Tibial nerve (tissue), 4 donors: ENCODE measurements around the gene PWWP2A. TPM values are rescaled to one million over a fixed set of nuclear protein-coding genes. Genes with fewer than 3 reads are reported as not detected.

ENCODE experiments used
- DNase-seq, 2 donors: peaks; one replicate each; pipeline ENCODE4 v3.0.0-alpha.2; 2019; ENCODE audit warnings: low spot score in 2 of 2
- H3K27ac ChIP-seq, 4 donors: fragments of 200-600 bp; sonication (generic) in 3 of 4; one replicate each; pipeline ENCODE4 v1.5.1; 2017 to 2019; ENCODE audit warnings: mild to moderate bottlenecking in 1 of 4
- H3K27me3 ChIP-seq, 2 donors: fragments of 200-600 bp; sonication (generic) in 1 of 2; one replicate each; pipeline versions ENCODE4 v1.5.1 to v1.6.0; 2017 to 2019
- H3K36me3 ChIP-seq, 3 donors: fragments of 200-600 bp; sonication (generic); one replicate each; pipeline ENCODE4 v1.5.1; 2018 to 2019
- H3K4me1 ChIP-seq, 4 donors: fragments of 200-600 bp; sonication (generic) in 3 of 4; one replicate each; pipeline ENCODE4 v1.5.1; 2017 to 2019
- H3K4me3 ChIP-seq, 4 donors: fragments of 200-600 bp; sonication (generic) in 3 of 4; one replicate each; pipeline ENCODE4 v1.5.1; 2017 to 2019; ENCODE audit warnings: mild to moderate bottlenecking in 1 of 4, moderate library complexity in 1 of 4
- H3K9me3 ChIP-seq, 4 donors: fragments of 200-600 bp; sonication (generic) in 3 of 4; one replicate each; pipeline ENCODE4 v1.5.1; 2017 to 2019
- EP300 ChIP-seq, 2 donors: sonication (generic); formaldehyde crosslinking; IDR thresholded peaks; one replicate each; pipeline ENCODE4 v1.6.1; 2017; ENCODE audit warnings: antibody characterized with exemption in 2 of 2, mild to moderate bottlenecking in 1 of 2
- POLR2A ChIP-seq, 2 donors: fragments of 450-650 bp; IDR thresholded peaks; one replicate each; pipeline ENCODE4 v1.6.1; 2017; ENCODE audit warnings: antibody characterized with exemption in 2 of 2, mild to moderate bottlenecking in 2 of 2, moderate library complexity in 2 of 2
- WGBS, 2 donors: methylation state at CpG; one replicate each; pipeline ENCODE4 v1.1.5; 2018; 5-methylcytosine and 5-hydroxymethylcytosine counted together
- total RNA-seq, 4 donors: library from RNA; depleted of rRNA; stranded (reverse); fragments of >200 nt; gene quantifications; one replicate each; pipeline ENCODE4 v1.1.0, GENCODE V29; 2016
- TF ChIP-seq, protein P1 (sequence below), 5 experiments: fragments of 200-600 bp in 3 of 5; fragments of 450-650 bp in 2 of 5; sonication (generic) in 3 of 5; IDR thresholded peaks; one replicate each; pipeline ENCODE4 v1.5.1; 2016 to 2019; ENCODE audit warnings: antibody characterized with exemption in 5 of 5, mild to moderate bottlenecking in 3 of 5, moderate library complexity in 2 of 5

The PWWP2A gene
- total RNA-seq, 4 donors from 2014 or later = 51.0 to 81.6 (median 58.2) TPM

DNA sequence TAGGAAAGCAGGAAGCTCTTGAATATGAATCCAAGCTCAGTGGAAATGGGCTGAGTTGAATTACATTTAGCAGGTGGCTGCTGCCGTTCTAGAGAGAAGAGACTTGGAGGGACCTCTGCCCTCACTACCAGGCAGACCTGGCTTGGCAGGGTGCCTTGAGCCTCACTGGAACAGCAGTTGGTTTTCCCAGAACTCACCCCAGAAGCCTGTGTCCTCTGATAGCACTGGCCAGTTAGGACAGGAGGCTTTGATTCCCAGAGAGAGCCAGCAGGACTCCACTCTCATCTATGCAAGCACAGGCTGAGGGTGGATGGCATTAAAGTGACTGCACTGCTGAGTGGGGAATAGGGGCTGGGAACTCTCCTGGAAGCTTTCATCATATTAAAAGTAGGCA, 54.8 kb downstream of the PWWP2A start:
- no peaks in the 10 kb centered on the region for H3K9me3 ChIP-seq
- H3K27ac ChIP-seq = no peak overlapping the region
- DNase-seq = no peak
- peaks cover 0 to 97% (median 5%) of the 10 kb centered on the region in 3 donors for H3K36me3 ChIP-seq
- no peak overlapping the region for H3K4me3 ChIP-seq
- H3K27me3 ChIP-seq = no peaks in the 10 kb centered on the region
- H3K4me1 ChIP-seq = no peaks in the 10 kb centered on the region
- WGBS, 2 donors = 40 to 81% methylated on average over 1 of the region's 1 CpG
- TF ChIP-seq EP300 (IDR thresholded peaks at IDR 0.05) (no peak), POLR2A (IDR thresholded peaks at IDR 0.05) (no peak)
- TF ChIP-seq, protein P1, sequence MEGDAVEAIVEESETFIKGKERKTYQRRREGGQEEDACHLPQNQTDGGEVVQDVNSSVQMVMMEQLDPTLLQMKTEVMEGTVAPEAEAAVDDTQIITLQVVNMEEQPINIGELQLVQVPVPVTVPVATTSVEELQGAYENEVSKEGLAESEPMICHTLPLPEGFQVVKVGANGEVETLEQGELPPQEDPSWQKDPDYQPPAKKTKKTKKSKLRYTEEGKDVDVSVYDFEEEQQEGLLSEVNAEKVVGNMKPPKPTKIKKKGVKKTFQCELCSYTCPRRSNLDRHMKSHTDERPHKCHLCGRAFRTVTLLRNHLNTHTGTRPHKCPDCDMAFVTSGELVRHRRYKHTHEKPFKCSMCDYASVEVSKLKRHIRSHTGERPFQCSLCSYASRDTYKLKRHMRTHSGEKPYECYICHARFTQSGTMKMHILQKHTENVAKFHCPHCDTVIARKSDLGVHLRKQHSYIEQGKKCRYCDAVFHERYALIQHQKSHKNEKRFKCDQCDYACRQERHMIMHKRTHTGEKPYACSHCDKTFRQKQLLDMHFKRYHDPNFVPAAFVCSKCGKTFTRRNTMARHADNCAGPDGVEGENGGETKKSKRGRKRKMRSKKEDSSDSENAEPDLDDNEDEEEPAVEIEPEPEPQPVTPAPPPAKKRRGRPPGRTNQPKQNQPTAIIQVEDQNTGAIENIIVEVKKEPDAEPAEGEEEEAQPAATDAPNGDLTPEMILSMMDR (IDR thresholded peaks at IDR 0.05) = no peak

- Histone ChIP-seq H3K4me1 (no peaks in the 10 kb centered on the region), H3K36me3 (peaks cover 0 to 97% (median 5%) of the 10 kb centered on the region in 3 donors), H3K4me3 (no peak overlapping the region), H3K27me3 (no peaks in the 10 kb centered on the region), H3K9me3 (peaks cover 0 to 7% (median 0%) of the 10 kb centered on the region in 4 donors), H3K27ac (no peak overlapping the region)
- DNase-seq = no peak
- 74 to 80% methylated on average over 3 of the region's 3 CpGs for WGBS, 2 donors
- TF ChIP-seq, protein P1 (IDR thresholded peaks at IDR 0.05) = no peak
- TF ChIP-seq EP300 (IDR thresholded peaks at IDR 0.05) (no peak), POLR2A (IDR thresholded peaks at IDR 0.05) (no peak)
Measured at GRCh38 chr5:160061770-160062169, 57.5 kb downstream of the PWWP2A start.

DNA sequence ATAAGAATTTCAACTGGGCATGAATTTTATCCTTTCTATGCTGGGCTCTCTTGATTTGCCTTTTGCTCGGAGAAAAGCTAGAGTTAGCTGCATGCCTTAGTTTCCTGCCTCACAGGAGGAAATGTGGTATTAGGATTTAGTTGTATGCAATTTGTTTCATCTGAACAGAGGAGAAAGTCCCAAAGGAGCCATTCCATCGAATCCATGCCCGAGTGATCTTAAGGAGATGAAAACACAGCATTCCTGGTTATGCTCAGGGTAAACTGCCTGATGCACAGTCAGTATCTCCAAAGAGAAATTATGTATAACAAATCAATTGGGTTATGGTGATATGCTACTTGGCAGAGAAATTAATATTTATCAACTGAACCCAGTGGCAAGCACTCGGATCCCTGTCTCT, 59.2 kb downstream of the PWWP2A start:
- H3K27ac ChIP-seq = no peak overlapping the region
- DNase-seq = no peak
- H3K27me3 ChIP-seq = no peaks in the 10 kb centered on the region
- TF ChIP-seq EP300 (IDR thresholded peaks at IDR 0.05) (no peak), POLR2A (IDR thresholded peaks at IDR 0.05) (no peak)
- TF ChIP-seq, protein P1 (IDR thresholded peaks at IDR 0.05) = no peak
- WGBS, 2 donors = 75 to 80% methylated on average over 4 of the region's 4 CpGs
- H3K9me3 ChIP-seq = peaks cover 0 to 7% (median 0%) of the 10 kb centered on the region in 4 donors
- no peaks in the 10 kb centered on the region for H3K4me1 ChIP-seq
- H3K4me3 ChIP-seq = no peak overlapping the region
- peaks cover 0 to 97% (median 1%) of the 10 kb centered on the region in 3 donors for H3K36me3 ChIP-seq

DNA sequence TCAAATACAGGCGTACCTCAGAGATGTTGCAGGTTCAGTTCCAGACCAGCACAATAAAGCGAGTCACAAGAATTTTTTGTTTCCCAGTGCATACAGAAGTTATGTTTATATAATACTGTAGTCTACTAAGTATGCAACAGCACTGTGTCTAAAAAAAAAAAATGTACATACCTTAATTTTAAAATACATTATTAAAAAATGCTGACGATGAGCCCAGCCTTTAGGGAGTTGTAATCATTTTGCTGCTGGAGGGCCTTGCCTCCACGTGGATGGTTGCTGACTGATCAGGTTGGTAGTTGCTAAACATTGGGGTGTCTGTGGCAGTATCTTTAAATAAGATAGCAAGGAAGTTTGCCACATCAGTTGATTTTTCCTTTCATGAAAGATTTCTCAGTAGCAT, 62.0 kb downstream of the PWWP2A start:
- H3K27me3 ChIP-seq = no peaks in the 10 kb centered on the region

GRCh38 chr5:160054831-160055230, 64.4 kb downstream of the PWWP2A start:
- TF ChIP-seq EP300 (IDR thresholded peaks at IDR 0.05) (no peak), POLR2A (IDR thresholded peaks at IDR 0.05) (no peak)
- TF ChIP-seq, protein P1 (IDR thresholded peaks at IDR 0.05) = no peak
- H3K9me3 ChIP-seq = peaks cover 0 to 7% (median 0%) of the 10 kb centered on the region in 4 donors
- H3K4me1 ChIP-seq = no peaks in the 10 kb centered on the region
- H3K27me3 ChIP-seq = no peaks in the 10 kb centered on the region
- peaks cover 0 to 100% (median 4%) of the 10 kb centered on the region in 3 donors for H3K36me3 ChIP-seq
- H3K4me3 ChIP-seq = no peak overlapping the region
- WGBS, 2 donors = 92 to 96% methylated on average over 2 of the region's 2 CpGs
- DNase-seq = no peak
- H3K27ac ChIP-seq = no peak overlapping the region

More for the DNA sequence above, 62.0 kb downstream of the PWWP2A start:
- no peak for DNase-seq
- WGBS, 2 donors = 95 to 96% methylated on average over 4 of the region's 4 CpGs
- peaks cover 0 to 100% (median under 1%) of the 10 kb centered on the region in 3 donors for H3K36me3 ChIP-seq
- TF ChIP-seq, protein P1 (IDR thresholded peaks at IDR 0.05) = no peak
- no peak for TF ChIP-seq POLR2A (IDR thresholded peaks at IDR 0.05)
- no peak for TF ChIP-seq EP300 (IDR thresholded peaks at IDR 0.05)
- H3K9me3 ChIP-seq = peaks cover 0 to 7% (median 0%) of the 10 kb centered on the region in 4 donors
- no peak overlapping the region for H3K27ac ChIP-seq
- H3K4me3 ChIP-seq = no peak overlapping the region
- no peaks in the 10 kb centered on the region for H3K4me1 ChIP-seq
